Psoas muscle (tissue), 8 donors: ENCODE results near the gene LRRC4C. TPM values are rescaled to one million over a fixed set of nuclear protein-coding genes. Genes with fewer than 3 reads are reported as not detected.

Experiments used
- ATAC-seq, 4 donors: fragments of 200-7000 bp; cut with Tn5 transposase; one replicate each; pipeline ENCODE4 v1.9.1; 2020; ENCODE audit warnings: moderate library complexity in 3 of 4, mild to moderate bottlenecking in 2 of 4
- DNase-seq, 2 donors: peaks; one replicate each; pipeline ENCODE4 v3.0.0-alpha.2; 2020
- H3K27ac ChIP-seq: fragments of 200-600 bp; one replicate; pipeline ENCODE4 v1.8.0; 2022
- H3K27me3 ChIP-seq, 3 donors: fragments of 200-600 bp in 1 of 3; one replicate each; pipeline versions ENCODE4 v1.6.1 to v1.8.0; 2013 to 2022; ENCODE audit warnings: low read length in 2 of 3, mild to moderate bottlenecking in 2 of 3, moderate library complexity in 1 of 3; ENCODE audit not compliant: insufficient read depth in 3 of 3
- H3K36me3 ChIP-seq, 2 donors: fragments of 200-600 bp in 1 of 2; one replicate each; pipeline versions ENCODE4 v1.6.1 to v1.8.0; 2013 to 2022; ENCODE audit warnings: low read depth in 1 of 2, mild to moderate bottlenecking in 1 of 2, moderate library complexity in 1 of 2; ENCODE audit not compliant: insufficient read depth in 1 of 2
- H3K4me1 ChIP-seq: fragments of 200-600 bp; one replicate; pipeline ENCODE4 v1.8.0; 2022
- H3K4me3 ChIP-seq: fragments of 200-600 bp; one replicate; pipeline ENCODE4 v1.8.0; 2022; ENCODE audit warnings: mild to moderate bottlenecking
- H3K9me3 ChIP-seq: fragments of 200-600 bp; one replicate; pipeline ENCODE4 v1.8.0; 2022
- WGBS, 3 donors: extraction: QIAGEN DNeasy Blood & Tissue Kit; methylation state at CpG; one replicate each; pipeline versions ENCODE4 v1.1.6 to v1.1.7; 2013; 5-methylcytosine and 5-hydroxymethylcytosine counted together
- intact Hi-C, 2 donors: fragments of 100-400 bp; cut with DNase I; formaldehyde crosslinking; loops; one replicate each; pipeline versions ENCODE4 v1.11.0 to v1.14.2; 2022
- polyA plus RNA-seq, 3 donors: library from polyadenylated mRNA; stranded (reverse); fragments of 200-250 nt; gene quantifications; one replicate each; pipeline ENCODE4 v1.2.3, GENCODE V29; 2013
- total RNA-seq, 4 donors: library from RNA; stranded (reverse); fragmentation: NEBNext Ultra II Directional in 2 of 4; extraction: Animal tissue kit (Norgen Biotek cat#: 25700) in 2 of 4; gene quantifications; one replicate each; pipeline versions ENCODE4 v1.2.1 to v1.2.4, GENCODE V29; 2021 to 2023
- TF ChIP-seq, protein P1 (sequence below): fragments of 200-600 bp; IDR thresholded peaks from one replicate; pipeline ENCODE4 v1.8.0; 2022; ENCODE audit warnings: antibody characterized with exemption
- donor health status: healthy with polysubstance abuse.
- donor health status: DM: no; HTN: no; CAD: no; lungs with moderate emphysema.
- donor health status: Bipolar disorder and iron deficiency.
- donor health status: healthy.
- donor health status: DM: yes; HTN: yes; CAD: no.
- donor health status: DM: no; HTN: no; CAD: no.
- donor health status: DM: no; HTN: no; CAD: no.
- donor health status: DM: yes; HTN: yes; CAD: no.

The LRRC4C gene
- total and polyA plus RNA-seq, 7 donors, result 0.04 to 0.34 (median 0.12) TPM; not detected in 1

DNA sequence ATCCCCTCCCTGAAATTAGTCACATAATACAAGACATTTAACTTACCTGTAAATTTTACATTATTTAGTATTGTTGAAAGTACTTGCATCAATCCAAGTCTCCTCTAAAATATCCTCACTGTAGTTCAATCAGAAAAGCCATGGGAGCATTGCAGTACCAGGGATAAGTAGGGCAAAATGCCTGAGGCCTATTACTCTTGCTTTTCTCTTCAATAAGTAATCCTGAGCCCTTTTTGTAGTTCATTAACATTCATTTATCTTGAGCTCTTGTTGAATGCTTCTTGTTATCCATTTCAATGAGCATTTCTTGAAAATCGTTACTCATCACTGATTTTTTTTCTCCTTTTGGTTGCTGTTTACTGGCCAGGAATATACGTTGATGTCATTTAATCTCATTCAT lies 414.7 kb downstream of the LRRC4C start:
- WGBS, 3 donors, result 61 to 77% (median 75%) methylated on average over 2 of the region's 2 CpGs
- no peaks in the 10 kb centered on the region for H3K27me3 ChIP-seq

DNA sequence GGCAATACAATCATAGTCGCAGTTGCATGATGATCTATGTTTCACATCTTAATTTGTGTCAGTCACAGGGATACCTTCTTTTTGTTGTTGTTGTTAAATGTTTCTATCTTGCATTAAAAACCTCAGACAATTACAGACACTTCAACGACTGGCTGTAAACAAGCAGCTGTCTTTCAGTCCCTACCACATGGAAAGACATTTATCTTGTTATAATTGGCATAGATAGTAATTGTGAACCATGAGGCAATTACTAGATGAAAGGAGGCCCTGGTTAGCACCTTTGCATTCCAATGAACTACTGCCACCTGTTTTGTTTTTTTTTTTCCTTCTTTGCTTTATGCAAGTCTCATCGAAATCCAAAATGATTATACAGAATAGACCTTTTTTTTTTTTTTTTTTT lies 416.8 kb downstream of the LRRC4C start:
- no peak for DNase-seq
- no peak overlapping the region for H3K4me3 ChIP-seq
- 47 to 51% (median 49%) methylated on average over 3 of the region's 3 CpGs for WGBS, 3 donors

More for the DNA sequence above, 414.7 kb downstream of the LRRC4C start:
- Histone ChIP-seq H3K4me1 (no peaks in the 10 kb centered on the region), H3K9me3 (no peaks in the 10 kb centered on the region), H3K36me3 (no peaks in the 10 kb centered on the region), H3K27ac (no peak overlapping the region), H3K4me3 (no peak overlapping the region)
- DNase-seq (no peak), ATAC-seq (no peak)
- TF ChIP-seq, protein P1, sequence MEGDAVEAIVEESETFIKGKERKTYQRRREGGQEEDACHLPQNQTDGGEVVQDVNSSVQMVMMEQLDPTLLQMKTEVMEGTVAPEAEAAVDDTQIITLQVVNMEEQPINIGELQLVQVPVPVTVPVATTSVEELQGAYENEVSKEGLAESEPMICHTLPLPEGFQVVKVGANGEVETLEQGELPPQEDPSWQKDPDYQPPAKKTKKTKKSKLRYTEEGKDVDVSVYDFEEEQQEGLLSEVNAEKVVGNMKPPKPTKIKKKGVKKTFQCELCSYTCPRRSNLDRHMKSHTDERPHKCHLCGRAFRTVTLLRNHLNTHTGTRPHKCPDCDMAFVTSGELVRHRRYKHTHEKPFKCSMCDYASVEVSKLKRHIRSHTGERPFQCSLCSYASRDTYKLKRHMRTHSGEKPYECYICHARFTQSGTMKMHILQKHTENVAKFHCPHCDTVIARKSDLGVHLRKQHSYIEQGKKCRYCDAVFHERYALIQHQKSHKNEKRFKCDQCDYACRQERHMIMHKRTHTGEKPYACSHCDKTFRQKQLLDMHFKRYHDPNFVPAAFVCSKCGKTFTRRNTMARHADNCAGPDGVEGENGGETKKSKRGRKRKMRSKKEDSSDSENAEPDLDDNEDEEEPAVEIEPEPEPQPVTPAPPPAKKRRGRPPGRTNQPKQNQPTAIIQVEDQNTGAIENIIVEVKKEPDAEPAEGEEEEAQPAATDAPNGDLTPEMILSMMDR, result no peak
- intact Hi-C loops, result no loop called here

DNA sequence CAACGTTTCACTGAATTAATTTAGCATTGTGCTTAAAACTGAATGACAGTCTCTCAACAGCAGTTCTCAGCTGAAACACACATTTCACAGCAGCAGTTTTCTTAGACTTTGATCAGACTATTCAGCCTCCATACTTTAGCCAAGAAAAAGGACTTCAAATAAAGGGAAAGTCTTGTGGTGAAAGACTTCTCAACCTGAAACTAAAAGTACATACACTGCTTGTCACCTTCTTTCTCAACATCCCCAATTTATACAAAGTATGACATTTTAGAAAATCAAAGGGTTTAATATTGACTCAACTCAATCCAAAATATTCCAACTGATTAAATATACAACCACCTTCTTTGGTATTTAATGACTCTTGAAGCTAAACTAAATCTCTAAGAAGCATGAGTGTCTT lies 419.0 kb downstream of the LRRC4C start:
- no peak overlapping the region for H3K4me3 ChIP-seq
- no peak for ATAC-seq
- TF ChIP-seq, protein P1, result no peak
- H3K4me1 ChIP-seq, result no peaks in the 10 kb centered on the region
- 80 to 87% (median 84%) methylated on average over 1 of the region's 1 CpG for WGBS, 3 donors
- H3K9me3 ChIP-seq, result no peaks in the 10 kb centered on the region
- no peaks in the 10 kb centered on the region for H3K36me3 ChIP-seq
- H3K27me3 ChIP-seq, result no peaks in the 10 kb centered on the region
- H3K27ac ChIP-seq, result no peak overlapping the region
- no peak for DNase-seq
- intact Hi-C loops, result no loop called here

More for the DNA sequence above, 416.8 kb downstream of the LRRC4C start:
- Histone ChIP-seq H3K36me3 (no peaks in the 10 kb centered on the region), H3K27me3 (no peaks in the 10 kb centered on the region), H3K27ac (no peak overlapping the region), H3K4me1 (no peaks in the 10 kb centered on the region), H3K9me3 (no peaks in the 10 kb centered on the region)
- TF ChIP-seq, protein P1, result no peak
- intact Hi-C loops, result no loop called here
- no peak for ATAC-seq

DNA sequence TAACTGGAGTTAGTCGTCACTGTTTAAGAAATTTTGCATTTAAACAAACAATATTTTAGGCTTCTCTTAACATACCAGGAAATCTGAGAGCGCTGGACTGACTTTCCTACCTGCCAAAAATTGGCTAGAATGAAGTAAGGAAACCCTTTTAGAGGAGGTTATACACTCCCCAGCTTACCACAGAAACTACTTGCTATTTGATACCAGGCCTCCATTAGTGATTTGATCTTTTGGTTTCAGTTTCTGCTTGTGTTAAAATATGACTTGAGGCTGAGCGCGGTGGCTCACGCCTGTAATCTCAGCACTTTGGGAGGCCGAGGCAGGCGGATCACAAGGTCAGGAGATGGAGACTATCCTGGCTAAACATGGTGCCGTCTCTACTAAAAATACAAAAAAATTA lies 419.9 kb downstream of the LRRC4C start:
- TF ChIP-seq, protein P1, result no peak

DNA sequence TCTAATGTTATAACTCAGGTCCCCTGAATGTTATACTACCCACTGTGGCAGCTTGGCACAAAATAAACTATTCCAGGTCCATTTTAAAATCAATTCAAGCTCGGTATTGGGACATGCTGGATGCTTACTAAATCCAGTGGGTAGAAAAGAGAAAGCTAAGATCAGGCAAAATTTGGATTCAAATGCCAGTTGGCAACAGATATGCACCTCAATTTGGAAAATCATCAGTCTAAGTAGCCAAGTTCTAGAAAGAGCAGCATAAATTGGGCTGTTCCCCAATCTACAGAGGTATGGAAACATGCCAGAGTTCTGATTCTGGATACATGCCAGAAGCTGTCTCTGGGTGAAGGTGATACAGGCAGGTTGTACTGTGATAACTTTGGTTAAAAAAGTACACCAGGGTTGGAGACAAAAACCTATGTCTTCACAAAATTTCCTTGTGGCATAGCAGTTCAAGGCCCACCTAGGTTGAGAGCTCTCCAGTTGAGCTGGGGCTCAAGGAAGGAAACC lies 427.8 kb downstream of the LRRC4C start:
- intact Hi-C loops, result no loop called here
- no peak for DNase-seq
- TF ChIP-seq, protein P1, result no peak

More for the DNA sequence above, 419.9 kb downstream of the LRRC4C start:
- ATAC-seq (no peak), DNase-seq (no peak)
- H3K27me3 ChIP-seq, result no peaks in the 10 kb centered on the region
- H3K4me3 ChIP-seq, result no peak overlapping the region
- H3K4me1 ChIP-seq, result no peaks in the 10 kb centered on the region
- no peaks in the 10 kb centered on the region for H3K9me3 ChIP-seq
- 63 to 78% (median 65%) methylated on average over 8 of the region's 8 CpGs for WGBS, 3 donors
- no peaks in the 10 kb centered on the region for H3K36me3 ChIP-seq
- intact Hi-C loops, result no loop called here
- H3K27ac ChIP-seq, result no peak overlapping the region

More for the DNA sequence above, 427.8 kb downstream of the LRRC4C start:
- Histone ChIP-seq H3K4me3 (no peak overlapping the region), H3K27ac (no peak overlapping the region), H3K9me3 (no peaks in the 10 kb centered on the region), H3K4me1 (no peaks in the 10 kb centered on the region), H3K27me3 (no peaks in the 10 kb centered on the region), H3K36me3 (no peaks in the 10 kb centered on the region)
- 65 to 80% (median 70%) methylated on average over 1 of the region's 1 CpG for WGBS, 3 donors
- ATAC-seq, result no peak
